Spleen (tissue), 11 donors: ENCODE results near the gene SSR3. TPM values are rescaled to one million over a fixed set of nuclear protein-coding genes. Genes with fewer than 3 reads are reported as not detected.
"Not testable (repeated sequence)": the region's sequence is repeated elsewhere in the genome, so short reads cannot be mapped to it uniquely, and the experiment has no call there.

Experiments used
- DNase-seq: peaks from one replicate; pipeline ENCODE4 v3.0.0-alpha.2; 2020
- H3K27ac ChIP-seq, 8 donors: fragments of 200-600 bp; sonication (generic) in 7 of 8; 1 replicate in 4 of 8; 2 replicates in 4 of 8; pipeline versions ENCODE4 v1.5.0 to v1.8.0; 2016 to 2021; ENCODE audit warnings: inconsistent platforms in 4 of 8, mild to moderate bottlenecking in 4 of 8, moderate library complexity in 1 of 8
- H3K27me3 ChIP-seq, 7 donors: fragments of 200-600 bp; sonication (generic) in 6 of 7; replicated peaks in 1 of 7; 1 replicate in 4 of 7; 2 replicates in 3 of 7; pipeline versions ENCODE4 v1.5.0 to v1.8.0; 2016 to 2021; ENCODE audit warnings: inconsistent platforms in 3 of 7, mild to moderate bottlenecking in 1 of 7
- H3K36me3 ChIP-seq, 6 donors: fragments of 200-600 bp; sonication (generic) in 5 of 6; 1 replicate in 4 of 6; 2 replicates in 2 of 6; pipeline versions ENCODE4 v1.5.0 to v1.8.0; 2016 to 2021; ENCODE audit warnings: inconsistent platforms in 2 of 6
- H3K4me1 ChIP-seq, 6 donors: fragments of 200-600 bp; sonication (generic) in 5 of 6; 1 replicate in 3 of 6; 2 replicates in 3 of 6; pipeline versions ENCODE4 v1.5.0 to v1.8.0; 2016 to 2021; ENCODE audit warnings: inconsistent platforms in 3 of 6
- H3K4me3 ChIP-seq, 8 donors: fragments of 200-600 bp; sonication (generic) in 7 of 8; 1 replicate in 4 of 8; 2 replicates in 4 of 8; pipeline versions ENCODE4 v1.5.0 to v1.8.0; 2016 to 2021; ENCODE audit warnings: inconsistent platforms in 4 of 8, mild to moderate bottlenecking in 4 of 8, moderate library complexity in 2 of 8
- H3K9me3 ChIP-seq, 8 donors: fragments of 200-600 bp; sonication (generic) in 7 of 8; 1 replicate in 4 of 8; 2 replicates in 4 of 8; pipeline versions ENCODE4 v1.5.0 to v1.8.0; 2016 to 2021; ENCODE audit warnings: inconsistent platforms in 4 of 8
- CTCF ChIP-seq, 11 experiments: fragments of 200-600 bp in 7 of 11; fragments of 450-650 bp in 4 of 11; sonication (generic) in 4 of 11; IDR thresholded peaks in 8 of 11; conservative IDR thresholded peaks in 3 of 11; 1 replicate in 7 of 11; 2 replicates in 4 of 11; pipeline versions ENCODE4 v1.4.0 to v1.8.0; 2016 to 2021; ENCODE audit warnings: antibody characterized with exemption in 11 of 11, inconsistent platforms in 4 of 11, mild to moderate bottlenecking in 1 of 11
- POLR2A ChIP-seq, 3 donors: fragments of 450-650 bp; IDR thresholded peaks; one replicate each; pipeline ENCODE4 v1.5.1; 2017; ENCODE audit warnings: antibody characterized with exemption in 3 of 3, mild to moderate bottlenecking in 1 of 3
- POLR2AphosphoS5 ChIP-seq, 3 donors: sonication (generic); formaldehyde crosslinking; IDR thresholded peaks; one replicate each; pipeline ENCODE4 v1.5.1; 2017; ENCODE audit warnings: antibody characterized with exemption in 3 of 3
- WGBS, 5 donors: extraction: QIAGEN DNeasy Blood & Tissue Kit in 3 of 5; methylation state at CpG; one replicate each; pipeline versions ENCODE4 v1.1.5 to v1.1.7; 2013 to 2018; 5-methylcytosine and 5-hydroxymethylcytosine counted together
- intact Hi-C: fragments of 100-400 bp; cut with DNase I; formaldehyde crosslinking; loops from one replicate; pipeline ENCODE4 v1.15.0; 2023; ENCODE audit warnings: low total_unique reads
- polyA plus RNA-seq, 3 donors: library from polyadenylated mRNA; stranded (reverse); fragments of 200-250 nt; gene quantifications; one replicate each; pipeline ENCODE4 v1.2.1, GENCODE V29; 2013
- total RNA-seq, 7 donors: library from RNA; depleted of rRNA in 3 of 7; stranded (reverse); fragments of >200 nt in 3 of 7; fragmentation: NEBNext Ultra II Directional in 4 of 7; extraction: Animal tissue kit (Norgen Biotek cat#: 25700) in 4 of 7; gene quantifications; one replicate each; pipeline versions ENCODE4 v1.1.0 to v1.2.1, GENCODE V29; 2016 to 2021
- donor health status: healthy with polysubstance abuse.
- donor health status: DM: no; HTN: no; CAD: no; lungs with moderate emphysema.
- donor health status: DM: no; HTN: no; CAD: no.
- donor health status: Bipolar disorder and iron deficiency.
- donor health status: healthy.
- donor health status: DM: no; HTN: no; CAD: no.
- donor health status: DM: yes; HTN: yes; CAD: no.

SSR3 gene
- total and polyA plus RNA-seq, 10 donors, result 36.6 to 123 (median 96.7) TPM

GRCh38 chr3:156576051-156576450, 21.1 kb upstream of the SSR3 start:
- Histone ChIP-seq H3K36me3 (no peaks in the 10 kb centered on the region), H3K4me3 (no peak overlapping the region), H3K27ac (no peak overlapping the region), H3K27me3 (no peaks in the 10 kb centered on the region), H3K9me3 (no peaks in the 10 kb centered on the region), H3K4me1 (peaks cover 0 to 21% (median 2%) of the 10 kb centered on the region in 6 donors)
- no peak for DNase-seq
- TF ChIP-seq POLR2A (IDR thresholded peaks at IDR 0.05) (no peak), CTCF (IDR thresholded peaks at IDR 0.05 in 8 of 11, conservative IDR thresholded peaks at IDR 0.05 in 3 of 11) (no peak), POLR2AphosphoS5 (IDR thresholded peaks at IDR 0.05) (no peak)
- WGBS, 5 donors, result 73 to 91% (median 85%) methylated on average over 2 of the region's 2 CpGs
- intact Hi-C loops, result no loop called here

- no peaks in the 10 kb centered on the region for H3K27me3 ChIP-seq
- 94 to 97% (median 94%) methylated on average over 3 of the region's 3 CpGs for WGBS, 5 donors
- H3K9me3 ChIP-seq, result no peaks in the 10 kb centered on the region
- H3K27ac ChIP-seq, result no peak overlapping the region
- TF ChIP-seq POLR2A (IDR thresholded peaks at IDR 0.05), result no peak
- no peak for TF ChIP-seq CTCF (IDR thresholded peaks at IDR 0.05 in 8 of 11, conservative IDR thresholded peaks at IDR 0.05 in 3 of 11)
- TF ChIP-seq POLR2AphosphoS5 (IDR thresholded peaks at IDR 0.05), result no peak
- no peak for DNase-seq
- intact Hi-C loops, result no loop called here
- no peaks in the 10 kb centered on the region for H3K36me3 ChIP-seq
- H3K4me1 ChIP-seq, result peaks cover 0 to 21% (median 2%) of the 10 kb centered on the region in 6 donors
- no peak overlapping the region for H3K4me3 ChIP-seq
These were observed 20.7 kb upstream of the SSR3 start for GRCh38 chr3:156575641-156576040.

DNA sequence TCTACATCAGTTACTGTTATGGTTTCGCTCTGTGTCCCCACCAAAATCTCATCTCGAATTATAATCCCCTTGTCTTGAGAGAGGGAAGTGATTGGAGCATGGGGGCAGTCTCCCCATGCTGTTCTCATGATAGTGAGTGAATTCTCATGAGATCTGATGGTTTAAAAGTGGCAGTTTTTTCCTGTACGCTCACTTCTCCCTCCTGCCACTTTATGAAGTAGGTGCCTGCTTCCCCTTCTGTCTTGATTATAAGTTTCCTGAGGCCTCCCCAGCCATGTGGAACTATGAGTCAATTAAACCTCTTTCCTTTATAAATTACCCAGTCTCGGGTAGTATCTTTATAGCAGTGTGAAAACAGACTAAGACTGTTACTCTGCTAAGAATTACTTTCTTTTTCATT, 15.0 kb upstream of the SSR3 start:
- H3K27ac ChIP-seq, H3K27me3 ChIP-seq, H3K4me3 ChIP-seq, H3K36me3 ChIP-seq, H3K4me1 ChIP-seq, H3K9me3 ChIP-seq, intact Hi-C loops, DNase-seq: not testable (repeated sequence)
- 44 to 58% (median 51%) methylated on average over 4 of the region's 4 CpGs for WGBS, 5 donors

- DNase-seq, H3K4me3 ChIP-seq, H3K9me3 ChIP-seq, intact Hi-C loops, H3K4me1 ChIP-seq, H3K27me3 ChIP-seq, H3K27ac ChIP-seq, H3K36me3 ChIP-seq: not testable (repeated sequence)
- WGBS, 5 donors, result 61 to 85% (median 68%) methylated on average over 8 of the region's 8 CpGs
These were observed 14.1 kb upstream of the SSR3 start for GRCh38 chr3:156569016-156569415.

- TF ChIP-seq CTCF (IDR thresholded peaks at IDR 0.05 in 8 of 11, conservative IDR thresholded peaks at IDR 0.05 in 3 of 11) (no peak), POLR2A (IDR thresholded peaks at IDR 0.05) (no peak), POLR2AphosphoS5 (IDR thresholded peaks at IDR 0.05) (no peak)
- Histone ChIP-seq H3K27me3 (no peaks in the 10 kb centered on the region), H3K9me3 (no peaks in the 10 kb centered on the region), H3K27ac (no peak overlapping the region), H3K36me3 (no peaks in the 10 kb centered on the region), H3K4me3 (no peak overlapping the region), H3K4me1 (no peaks in the 10 kb centered on the region)
- DNase-seq, result no peak
- intact Hi-C loops, result no loop called here
- 68 to 85% (median 72%) methylated on average over 1 of the region's 1 CpG for WGBS, 5 donors
These were observed 9.2 kb upstream of the SSR3 start for GRCh38 chr3:156563900-156564682.

DNA sequence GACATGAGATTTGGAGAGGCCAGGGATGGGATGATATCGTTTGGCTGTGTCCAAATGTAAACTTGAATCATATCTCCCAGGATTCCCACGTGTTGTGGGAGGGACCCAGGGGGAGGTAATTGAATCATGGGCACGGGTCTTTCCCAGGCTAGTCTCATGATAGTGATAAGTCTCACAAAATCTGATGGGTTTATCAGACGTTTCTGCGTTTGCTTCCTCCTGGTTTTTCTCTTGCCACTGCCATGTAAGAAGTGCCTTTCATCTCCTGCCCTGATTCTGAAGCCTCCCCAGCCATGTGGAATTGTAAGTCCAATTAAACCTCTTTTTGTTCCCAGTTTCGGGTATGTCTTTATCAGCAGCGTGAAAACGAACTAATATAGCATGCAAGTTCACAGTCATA, 7.6 kb upstream of the SSR3 start:
- H3K4me3 ChIP-seq, H3K9me3 ChIP-seq, H3K27me3 ChIP-seq, intact Hi-C loops, H3K4me1 ChIP-seq, H3K36me3 ChIP-seq, DNase-seq, H3K27ac ChIP-seq: not testable (repeated sequence)
- WGBS, 5 donors, result 80 to 92% (median 84%) methylated on average over 8 of the region's 8 CpGs
